ENCODE data around the gene PAX7. TPM values are rescaled to one million over a fixed set of nuclear protein-coding genes. Genes with fewer than 3 reads are reported as not detected.

The PAX7 gene
- total RNA-seq, 5 donors from 2014 or later (not counting 1 experiment from before 2014, with no cell fraction given): not detected

GRCh38 chr1:18636596-18637508, 6.2 kb downstream of the PAX7 start:
- Histone ChIP-seq H3K4me1 (ENCODE audit: control insufficient read depth in 1 of 2, extremely low read depth in 1 of 2, insufficient read depth in 2 of 2, low read length in 2 of 2) (peaks cover 2 to 41% of the 10 kb centered on the region in 2 experiments), H3K36me3 (ENCODE audit: control insufficient read depth in 2 of 2, extremely low read depth in 1 of 2, insufficient read depth in 1 of 2, low read length in 1 of 2) (no peaks in the 10 kb centered on the region), H3K4me3 (ENCODE audit: control insufficient read depth in 1 of 2, extremely low read depth in 1 of 2, low read length in 1 of 2) (peak overlapping the region in 1 of 2 donors; percentile 27), H3K9me3 (no peaks in the 10 kb centered on the region), H3K27me3 (replicated peaks in 1 of 2; ENCODE audit: control insufficient read depth in 2 of 2, extremely low read depth in 1 of 2, insufficient read depth in 2 of 2, low read length in 1 of 2) (peaks cover 35 to 95% of the 10 kb centered on the region in 2 experiments), H3K27ac (ENCODE audit: low read length) (no peak overlapping the region)
- Mint-ChIP-seq H3K27me3 (peaks cover 91 to 96% of the 10 kb centered on the region in 2 donors), H3K4me1 (peaks cover 48 to 90% (median 48%) of the 10 kb centered on the region in 3 donors), H3K4me3 (peak overlapping the region in 1 of 3 donors; percentile 42), H3K36me3 (no peaks in the 10 kb centered on the region), H3K9me3 (no peaks in the 10 kb centered on the region), H3K27ac (no peak overlapping the region)
- CTCF ChIA-PET: interaction anchor here in 1 of 2 donors (0.6 kb wide), 1 partner anchor 743 kb away, joined by 3 read pairs; no protein-coding TSS in a partner anchor
- ATAC-seq (replicated peaks in 1 of 4) (no peak), DNase-seq (no peak)
- 6% methylated on average over 26 of the region's 52 CpGs for WGBS (ENCODE audit: insufficient coverage)
- POLR2A ChIA-PET: no interaction called here

GRCh38 chr1:18637511-18637960, 6.9 kb downstream of the PAX7 start:
- Mint-ChIP-seq H3K4me1 (peaks cover 45 to 89% (median 48%) of the 10 kb centered on the region in 3 donors), H3K4me3 (peak overlapping the region in 1 of 3 donors; percentile 42), H3K36me3 (no peaks in the 10 kb centered on the region), H3K9me3 (no peaks in the 10 kb centered on the region), H3K27ac (no peak overlapping the region), H3K27me3 (peaks cover 90 to 94% of the 10 kb centered on the region in 2 donors)
- Histone ChIP-seq H3K27ac (ENCODE audit: low read length) (no peak overlapping the region), H3K27me3 (replicated peaks in 1 of 2; ENCODE audit: control insufficient read depth in 2 of 2, extremely low read depth in 1 of 2, insufficient read depth in 2 of 2, low read length in 1 of 2) (peaks cover 40 to 94% of the 10 kb centered on the region in 2 experiments), H3K36me3 (ENCODE audit: control insufficient read depth in 2 of 2, extremely low read depth in 1 of 2, insufficient read depth in 1 of 2, low read length in 1 of 2) (no peaks in the 10 kb centered on the region), H3K9me3 (no peaks in the 10 kb centered on the region), H3K4me3 (ENCODE audit: control insufficient read depth in 1 of 2, extremely low read depth in 1 of 2, low read length in 1 of 2) (no peak overlapping the region), H3K4me1 (ENCODE audit: control insufficient read depth in 1 of 2, extremely low read depth in 1 of 2, insufficient read depth in 2 of 2, low read length in 2 of 2) (peaks cover 2 to 40% of the 10 kb centered on the region in 2 experiments)
- ATAC-seq (replicated peaks in 1 of 4) (no peak), DNase-seq (no peak)
- ChIA-PET CTCF (no interaction called here), POLR2A (no interaction called here)
- 10% methylated on average over 19 of the region's 24 CpGs for WGBS (ENCODE audit: insufficient coverage)

- Histone ChIP-seq H3K27me3 (replicated peaks in 1 of 2; ENCODE audit: control insufficient read depth in 2 of 2, extremely low read depth in 1 of 2, insufficient read depth in 2 of 2, low read length in 1 of 2) (peaks cover 40 to 94% of the 10 kb centered on the region in 2 experiments), H3K36me3 (ENCODE audit: control insufficient read depth in 2 of 2, extremely low read depth in 1 of 2, insufficient read depth in 1 of 2, low read length in 1 of 2) (no peaks in the 10 kb centered on the region), H3K27ac (ENCODE audit: low read length) (no peak overlapping the region), H3K4me3 (ENCODE audit: control insufficient read depth in 1 of 2, extremely low read depth in 1 of 2, low read length in 1 of 2) (no peak overlapping the region), H3K4me1 (ENCODE audit: control insufficient read depth in 1 of 2, extremely low read depth in 1 of 2, insufficient read depth in 2 of 2, low read length in 2 of 2) (peaks cover 4 to 39% of the 10 kb centered on the region in 2 experiments), H3K9me3 (no peaks in the 10 kb centered on the region)
- Mint-ChIP-seq H3K27ac (no peak overlapping the region), H3K36me3 (no peaks in the 10 kb centered on the region), H3K4me1 (peaks cover 45 to 87% (median 48%) of the 10 kb centered on the region in 3 donors), H3K27me3 (peaks cover 90 to 94% of the 10 kb centered on the region in 2 donors), H3K4me3 (no peak overlapping the region), H3K9me3 (no peaks in the 10 kb centered on the region)
- WGBS (ENCODE audit: insufficient coverage): 14% methylated on average over 8 of the region's 15 CpGs
- DNase-seq (no peak), ATAC-seq (replicated peaks in 1 of 4) (no peak)
- ChIA-PET POLR2A (no interaction called here), CTCF (no interaction called here)
These were observed 7.6 kb downstream of the PAX7 start for GRCh38 chr1:18637962-18638834.

- Mint-ChIP-seq H3K9me3 (no peaks in the 10 kb centered on the region), H3K4me1 (peaks cover 44 to 83% (median 47%) of the 10 kb centered on the region in 3 donors), H3K4me3 (no peak overlapping the region), H3K36me3 (no peaks in the 10 kb centered on the region), H3K27me3 (peaks cover 86 to 91% of the 10 kb centered on the region in 2 donors), H3K27ac (no peak overlapping the region)
- peaks cover 34 to 94% of the 10 kb centered on the region in 2 experiments for H3K27me3 ChIP-seq (replicated peaks in 1 of 2; ENCODE audit: control insufficient read depth in 2 of 2, extremely low read depth in 1 of 2, insufficient read depth in 2 of 2, low read length in 1 of 2)
- no peak overlapping the region for H3K4me3 ChIP-seq (ENCODE audit: control insufficient read depth in 1 of 2, extremely low read depth in 1 of 2, low read length in 1 of 2)
- CTCF ChIA-PET: no interaction called here
- WGBS (ENCODE audit: insufficient coverage): 0% methylated on average over 2 of the region's 6 CpGs
- peaks cover 9 to 46% of the 10 kb centered on the region in 2 experiments for H3K4me1 ChIP-seq (ENCODE audit: control insufficient read depth in 1 of 2, extremely low read depth in 1 of 2, insufficient read depth in 2 of 2, low read length in 2 of 2)
- POLR2A ChIA-PET: no interaction called here
- H3K9me3 ChIP-seq: no peaks in the 10 kb centered on the region
- no peaks in the 10 kb centered on the region for H3K36me3 ChIP-seq (ENCODE audit: control insufficient read depth in 2 of 2, extremely low read depth in 1 of 2, insufficient read depth in 1 of 2, low read length in 1 of 2)
- DNase-seq (no peak), ATAC-seq (replicated peaks in 1 of 4) (no peak)
- H3K27ac ChIP-seq (ENCODE audit: low read length): no peak overlapping the region
These were observed 8.3 kb downstream of the PAX7 start for GRCh38 chr1:18638835-18639364.

- peaks cover 15 to 50% of the 10 kb centered on the region in 2 experiments for H3K4me1 ChIP-seq (ENCODE audit: control insufficient read depth in 1 of 2, extremely low read depth in 1 of 2, insufficient read depth in 2 of 2, low read length in 2 of 2)
- peaks cover 36 to 94% of the 10 kb centered on the region in 2 experiments for H3K27me3 ChIP-seq (replicated peaks in 1 of 2; ENCODE audit: control insufficient read depth in 2 of 2, extremely low read depth in 1 of 2, insufficient read depth in 2 of 2, low read length in 1 of 2)
- CTCF ChIA-PET: no interaction called here
- Mint-ChIP-seq H3K4me3 (peak overlapping the region in 1 of 3 donors; percentile 2), H3K36me3 (no peaks in the 10 kb centered on the region), H3K4me1 (peaks cover 49 to 83% (median 52%) of the 10 kb centered on the region in 3 donors), H3K27me3 (peaks cover 85 to 91% of the 10 kb centered on the region in 2 donors), H3K27ac (no peak overlapping the region), H3K9me3 (no peaks in the 10 kb centered on the region)
- no peaks in the 10 kb centered on the region for H3K9me3 ChIP-seq
- DNase-seq: no peak
- POLR2A ChIA-PET: no interaction called here
- no peak overlapping the region for H3K4me3 ChIP-seq (ENCODE audit: control insufficient read depth in 1 of 2, extremely low read depth in 1 of 2, low read length in 1 of 2)
- no peak for ATAC-seq (replicated peaks in 1 of 4)
- WGBS (ENCODE audit: insufficient coverage): 0% methylated on average over 1 of the region's 10 CpGs
- H3K27ac ChIP-seq (ENCODE audit: low read length): no peak overlapping the region
- H3K36me3 ChIP-seq (ENCODE audit: control insufficient read depth in 2 of 2, extremely low read depth in 1 of 2, insufficient read depth in 1 of 2, low read length in 1 of 2): no peaks in the 10 kb centered on the region
These were observed 8.9 kb downstream of the PAX7 start for GRCh38 chr1:18639368-18640055.

Measured in T-cell (primary cell).